ENCODE measurements around the gene NLRP3. TPM values are rescaled to one million over a fixed set of nuclear protein-coding genes. Genes with fewer than 3 reads are reported as not detected.

Gene NLRP3
- total RNA-seq, 1 experiment from 2014 or later = not detected

DNA sequence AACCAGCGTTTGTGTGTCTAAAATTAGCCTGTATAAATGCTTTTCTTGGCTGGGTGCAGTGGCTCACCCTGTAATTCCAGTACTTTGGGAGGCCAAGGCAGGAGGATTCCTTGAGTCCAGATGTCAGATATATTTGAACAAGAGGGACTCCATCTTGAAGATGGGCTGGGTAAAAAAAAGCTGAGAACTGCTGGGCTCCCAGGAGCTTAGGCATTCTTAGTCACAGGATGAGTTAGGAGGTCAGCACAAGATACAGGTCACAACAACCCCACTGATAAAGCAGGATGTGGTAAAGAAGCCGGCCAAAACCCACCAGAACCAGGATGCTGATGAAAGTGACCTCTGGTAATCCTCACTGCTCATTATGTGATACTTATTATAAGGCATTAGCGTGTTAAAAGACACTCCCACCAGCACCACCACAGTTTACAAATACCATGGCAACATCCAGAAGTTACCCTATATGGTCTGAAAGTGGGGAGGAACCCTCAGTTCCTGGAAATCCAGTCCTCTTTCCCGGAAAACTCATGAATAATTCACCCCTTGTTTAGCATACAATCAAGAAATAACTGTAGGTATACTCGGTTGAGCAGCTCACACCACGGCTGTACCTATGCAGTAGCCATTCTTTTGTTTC lies 48.1 kb upstream of the NLRP3 start:
- H3K27ac ChIP-seq = no peak overlapping the region
- H3K4me3 ChIP-seq = no peak overlapping the region
- CTCF ChIA-PET = no interaction called here
- no peaks in the 10 kb centered on the region for H3K79me2 ChIP-seq (ENCODE audit: low read depth)
- no peaks in the 10 kb centered on the region for H3K9me3 ChIP-seq (ENCODE audit: insufficient read depth, low read depth)
- TF ChIP-seq, protein P1, sequence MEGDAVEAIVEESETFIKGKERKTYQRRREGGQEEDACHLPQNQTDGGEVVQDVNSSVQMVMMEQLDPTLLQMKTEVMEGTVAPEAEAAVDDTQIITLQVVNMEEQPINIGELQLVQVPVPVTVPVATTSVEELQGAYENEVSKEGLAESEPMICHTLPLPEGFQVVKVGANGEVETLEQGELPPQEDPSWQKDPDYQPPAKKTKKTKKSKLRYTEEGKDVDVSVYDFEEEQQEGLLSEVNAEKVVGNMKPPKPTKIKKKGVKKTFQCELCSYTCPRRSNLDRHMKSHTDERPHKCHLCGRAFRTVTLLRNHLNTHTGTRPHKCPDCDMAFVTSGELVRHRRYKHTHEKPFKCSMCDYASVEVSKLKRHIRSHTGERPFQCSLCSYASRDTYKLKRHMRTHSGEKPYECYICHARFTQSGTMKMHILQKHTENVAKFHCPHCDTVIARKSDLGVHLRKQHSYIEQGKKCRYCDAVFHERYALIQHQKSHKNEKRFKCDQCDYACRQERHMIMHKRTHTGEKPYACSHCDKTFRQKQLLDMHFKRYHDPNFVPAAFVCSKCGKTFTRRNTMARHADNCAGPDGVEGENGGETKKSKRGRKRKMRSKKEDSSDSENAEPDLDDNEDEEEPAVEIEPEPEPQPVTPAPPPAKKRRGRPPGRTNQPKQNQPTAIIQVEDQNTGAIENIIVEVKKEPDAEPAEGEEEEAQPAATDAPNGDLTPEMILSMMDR (conservative IDR thresholded peaks at IDR 0.05) = no peak
- no peak for TF ChIP-seq EZH2 (IDR thresholded peaks at IDR 0.05; ENCODE audit: low read depth)
- no peak for DNase-seq
- H3K4me2 ChIP-seq = no peak overlapping the region
- H2AFZ ChIP-seq = no peak overlapping the region
- H3F3A ChIP-seq (ENCODE audit: insufficient read depth, low read depth) = no peaks in the 10 kb centered on the region
- H3K9me2 ChIP-seq (ENCODE audit: insufficient read depth) = no peaks in the 10 kb centered on the region
- H3K27me3 ChIP-seq (ENCODE audit: insufficient read depth, low read depth) = no peaks in the 10 kb centered on the region
- intact Hi-C loops (cut with micrococcal nuclease; ENCODE audit: unreplicated experiment) = no loop called here
- no TSS peak for BruUV-seq (replicated peaks)
- POLR2A ChIA-PET (ENCODE audit: unreplicated experiment) = no interaction called here
- no peaks in the 10 kb centered on the region for H3K36me3 ChIP-seq (ENCODE audit: low read depth)
- H4K20me1 ChIP-seq (ENCODE audit: insufficient read depth) = no peaks in the 10 kb centered on the region
- no peaks in the 10 kb centered on the region for H3K4me1 ChIP-seq (replicated peaks; ENCODE audit: insufficient read depth)

DNA sequence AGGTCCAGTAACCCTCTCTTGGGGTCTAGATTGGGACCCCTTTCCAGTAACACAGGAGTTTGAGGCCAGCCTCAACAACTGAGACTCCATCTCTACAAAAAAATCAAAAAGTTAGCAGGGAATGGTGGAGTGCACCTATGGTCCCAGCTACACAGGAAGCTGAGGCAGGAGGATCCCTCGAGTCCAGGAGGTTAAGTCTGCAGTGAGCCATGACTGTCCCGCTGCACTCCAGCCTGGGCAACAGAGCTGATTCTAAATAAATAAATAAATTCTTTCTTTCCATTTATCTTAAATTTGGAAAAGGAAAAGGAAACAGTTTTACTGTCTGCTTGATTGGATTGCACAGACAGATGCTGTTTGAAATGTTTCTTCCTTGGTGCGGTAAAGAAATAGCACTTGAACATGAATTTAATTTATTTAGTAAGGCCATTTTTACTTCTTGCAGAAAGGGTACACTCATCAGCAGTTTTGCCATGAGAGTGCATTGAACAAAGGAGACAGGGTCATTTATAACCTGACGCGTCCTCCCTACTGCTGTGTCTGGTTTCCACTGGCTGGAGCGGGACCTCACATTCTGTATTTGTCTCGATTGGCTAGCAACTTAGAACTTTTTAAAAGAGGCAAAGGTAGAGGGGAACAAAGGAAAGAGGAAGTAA lies 47.4 kb upstream of the NLRP3 start:
- ChIA-PET POLR2A (ENCODE audit: unreplicated experiment) (no interaction called here), CTCF (no interaction called here)
- no peak overlapping the region for H3K27ac ChIP-seq
- no peaks in the 10 kb centered on the region for H4K20me1 ChIP-seq (ENCODE audit: insufficient read depth)
- H2AFZ ChIP-seq = no peak overlapping the region
- intact Hi-C loops (cut with micrococcal nuclease; ENCODE audit: unreplicated experiment) = no loop called here
- no peaks in the 10 kb centered on the region for H3K36me3 ChIP-seq (ENCODE audit: low read depth)
- TF ChIP-seq, protein P1 (conservative IDR thresholded peaks at IDR 0.05) = no peak
- no peak for TF ChIP-seq EZH2 (IDR thresholded peaks at IDR 0.05; ENCODE audit: low read depth)
- no peaks in the 10 kb centered on the region for H3K9me2 ChIP-seq (ENCODE audit: insufficient read depth)
- no peaks in the 10 kb centered on the region for H3K9me3 ChIP-seq (ENCODE audit: insufficient read depth, low read depth)
- H3K4me1 ChIP-seq (replicated peaks; ENCODE audit: insufficient read depth) = no peaks in the 10 kb centered on the region
- BruUV-seq (replicated peaks) = no TSS peak
- H3K4me3 ChIP-seq = no peak overlapping the region
- H3K27me3 ChIP-seq (ENCODE audit: insufficient read depth, low read depth) = no peaks in the 10 kb centered on the region
- no peaks in the 10 kb centered on the region for H3K79me2 ChIP-seq (ENCODE audit: low read depth)
- no peak for DNase-seq
- no peaks in the 10 kb centered on the region for H3F3A ChIP-seq (ENCODE audit: insufficient read depth, low read depth)
- H3K4me2 ChIP-seq = no peak overlapping the region

DNA sequence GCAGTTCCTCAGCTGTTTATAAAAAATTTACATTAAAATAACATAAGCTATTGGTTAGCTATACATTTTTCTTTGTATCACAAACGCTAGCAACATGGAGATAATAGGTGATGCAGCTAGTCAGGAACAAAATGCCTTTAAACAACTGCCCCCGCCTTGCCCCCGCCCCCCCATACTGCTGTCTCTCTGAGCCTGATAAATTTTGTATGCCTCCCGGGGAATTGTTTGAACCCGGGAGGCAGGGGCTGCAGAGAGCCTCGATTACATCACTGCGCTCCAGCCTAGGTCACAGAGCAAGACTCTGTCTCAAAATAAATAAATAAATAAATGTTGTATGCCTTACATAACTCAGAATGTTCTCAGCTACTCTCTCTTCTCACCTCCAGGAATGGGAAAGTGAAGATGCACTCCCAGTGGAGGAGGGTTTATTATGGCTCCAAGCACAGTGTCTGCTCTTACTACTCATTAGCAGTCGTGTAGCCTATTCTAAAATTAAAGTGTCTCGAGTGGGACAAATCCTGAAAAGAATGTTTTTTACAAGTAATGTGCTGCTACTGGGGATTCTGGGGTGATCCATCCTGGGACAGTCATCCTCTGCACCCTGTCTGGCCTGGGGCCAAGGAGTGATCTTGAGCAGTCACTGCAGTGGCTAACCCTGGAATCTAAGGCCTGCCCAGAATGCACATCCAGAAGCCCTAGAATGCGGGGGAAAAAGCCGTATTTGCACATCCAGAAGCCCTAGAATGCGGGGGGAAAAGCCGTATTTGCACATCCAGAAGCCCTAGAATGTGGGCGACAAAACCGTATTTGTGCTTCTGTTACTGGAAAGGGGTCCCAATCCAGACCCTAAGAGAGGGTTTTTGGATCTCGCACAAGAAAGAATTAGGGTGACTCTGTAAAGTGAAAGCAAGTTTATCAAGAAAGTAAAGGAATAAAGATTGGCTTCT lies 44.9 kb upstream of the NLRP3 start:
- Histone ChIP-seq H3K9me3 (ENCODE audit: insufficient read depth, low read depth) (no peaks in the 10 kb centered on the region), H3K27me3 (ENCODE audit: insufficient read depth, low read depth) (peaks cover 15% of the 10 kb centered on the region; the same call in 1 of the 2 replicates), H2AFZ (no peak overlapping the region), H3K27ac (no peak overlapping the region), H3K79me2 (ENCODE audit: low read depth) (no peaks in the 10 kb centered on the region), H3K4me1 (replicated peaks; ENCODE audit: insufficient read depth) (no peaks in the 10 kb centered on the region), H3F3A (ENCODE audit: insufficient read depth, low read depth) (no peaks in the 10 kb centered on the region), H4K20me1 (ENCODE audit: insufficient read depth) (no peaks in the 10 kb centered on the region), H3K4me2 (no peak overlapping the region), H3K9me2 (ENCODE audit: insufficient read depth) (no peaks in the 10 kb centered on the region), H3K4me3 (no peak overlapping the region), H3K36me3 (ENCODE audit: low read depth) (no peaks in the 10 kb centered on the region)
- ChIA-PET CTCF (interaction anchor here (0.6 kb wide), 1 partner anchor 937 kb away, joined by 3 read pairs; no protein-coding TSS in a partner anchor), POLR2A (ENCODE audit: unreplicated experiment) (no interaction called here)
- TF ChIP-seq, protein P1 (conservative IDR thresholded peaks at IDR 0.05) = no peak
- no peak for TF ChIP-seq EZH2 (IDR thresholded peaks at IDR 0.05; ENCODE audit: low read depth)
- intact Hi-C loops (cut with micrococcal nuclease; ENCODE audit: unreplicated experiment) = no loop called here
- BruUV-seq (replicated peaks) = no TSS peak
- no peak for DNase-seq
